Gastroesophageal sphincter (tissue), 4 donors: ENCODE results near the gene NSG2. TPM values are rescaled to one million over a fixed set of nuclear protein-coding genes. Genes with fewer than 3 reads are reported as not detected.

Source experiments
- ATAC-seq: fragments of 150-250 bp; one replicate; pipeline ENCODE4 v1.9.1; 2016; ENCODE audit warnings: mild to moderate bottlenecking, moderate library complexity
- H3K27ac ChIP-seq, 4 donors: fragments of 200-600 bp; sonication (generic) in 3 of 4; 1 replicate in 3 of 4; 2 replicates in 1 of 4; pipeline ENCODE4 v1.5.1; 2016 to 2019
- H3K27me3 ChIP-seq: fragments of 200-600 bp; sonication (generic); one replicate; pipeline ENCODE4 v1.5.1; 2019
- H3K36me3 ChIP-seq, 2 donors: fragments of 200-600 bp; sonication (generic); one replicate each; pipeline ENCODE4 v1.5.1; 2019; ENCODE audit warnings: control low read depth in 1 of 2
- H3K4me1 ChIP-seq, 3 donors: fragments of 200-600 bp; sonication (generic); 1 replicate in 2 of 3; 2 replicates in 1 of 3; pipeline ENCODE4 v1.5.1; 2016 to 2019; ENCODE audit warnings: control low read depth in 2 of 3
- H3K4me3 ChIP-seq, 2 donors: fragments of 200-600 bp; sonication (generic); one replicate each; pipeline ENCODE4 v1.5.1; 2019; ENCODE audit warnings: mild to moderate bottlenecking in 1 of 2, moderate library complexity in 1 of 2
- H3K9me3 ChIP-seq, 3 donors: fragments of 200-600 bp; sonication (generic); one replicate each; pipeline ENCODE4 v1.5.1; 2017 to 2019; ENCODE audit warnings: control low read depth in 2 of 3
- CTCF ChIP-seq, 4 experiments: fragments of 200-600 bp in 2 of 4; fragments of 450-650 bp in 2 of 4; sonication (generic) in 1 of 4; IDR thresholded peaks; one replicate each; pipeline ENCODE4 v1.5.1; 2017 to 2019; ENCODE audit warnings: antibody characterized with exemption in 4 of 4, mild to moderate bottlenecking in 2 of 4, moderate library complexity in 2 of 4
- EP300 ChIP-seq: sonication (generic); formaldehyde crosslinking; IDR thresholded peaks from one replicate; pipeline ENCODE4 v1.6.1; 2017; ENCODE audit warnings: antibody characterized with exemption, mild to moderate bottlenecking
- POLR2A ChIP-seq, 2 donors: fragments of 450-650 bp; IDR thresholded peaks; one replicate each; pipeline ENCODE4 v1.6.1; 2017; ENCODE audit warnings: antibody characterized with exemption in 2 of 2, mild to moderate bottlenecking in 2 of 2, moderate library complexity in 1 of 2
- POLR2AphosphoS5 ChIP-seq: sonication (generic); formaldehyde crosslinking; IDR thresholded peaks from one replicate; pipeline ENCODE4 v1.6.1; 2017; ENCODE audit warnings: antibody characterized with exemption
- WGBS, 2 donors: methylation state at CpG; one replicate each; pipeline ENCODE4 v1.1.5; 2018; ENCODE audit warnings: low coverage in 1 of 2; 5-methylcytosine and 5-hydroxymethylcytosine counted together
- total RNA-seq, 4 donors: library from RNA; depleted of rRNA; stranded (reverse); fragments of >200 nt; gene quantifications; one replicate each; pipeline ENCODE4 v1.1.0, GENCODE V29; 2016

Gene NSG2
- total RNA-seq, 4 donors from 2014 or later, result 1.9 to 4.6 (median 2.7) TPM; not detected in 1

GRCh38 chr5:174149426-174149825, 103.9 kb downstream of the NSG2 start:
- ATAC-seq, result no peak

GRCh38 chr5:174149989-174150388, 104.5 kb downstream of the NSG2 start:
- Histone ChIP-seq H3K36me3 (no peaks in the 10 kb centered on the region), H3K9me3 (peaks cover 0 to 17% (median 0%) of the 10 kb centered on the region in 3 donors), H3K27ac (no peak overlapping the region), H3K27me3 (peaks cover 19% of the 10 kb centered on the region), H3K4me3 (no peak overlapping the region), H3K4me1 (no peaks in the 10 kb centered on the region)
- no peak for TF ChIP-seq POLR2A (IDR thresholded peaks at IDR 0.05)
- no peak for TF ChIP-seq EP300
- TF ChIP-seq CTCF (IDR thresholded peaks at IDR 0.05), result no peak
- no peak for TF ChIP-seq POLR2AphosphoS5
- ATAC-seq, result no peak
- WGBS, 2 donors, result 46 to 79% methylated on average over 3 to 6 of the region's 6 CpGs

More at GRCh38 chr5:174149426-174149825, 103.9 kb downstream of the NSG2 start:
- Histone ChIP-seq H3K9me3 (peaks cover 0 to 12% (median 0%) of the 10 kb centered on the region in 3 donors), H3K4me1 (no peaks in the 10 kb centered on the region), H3K4me3 (no peak overlapping the region), H3K27ac (no peak overlapping the region), H3K27me3 (peaks cover 19% of the 10 kb centered on the region), H3K36me3 (no peaks in the 10 kb centered on the region)
- WGBS, 2 donors, result 38 to 63% methylated on average over 2 to 3 of the region's 3 CpGs
- no peak for TF ChIP-seq POLR2AphosphoS5
- TF ChIP-seq EP300, result no peak
- TF ChIP-seq POLR2A (IDR thresholded peaks at IDR 0.05), result no peak
- TF ChIP-seq CTCF (IDR thresholded peaks at IDR 0.05), result no peak

DNA sequence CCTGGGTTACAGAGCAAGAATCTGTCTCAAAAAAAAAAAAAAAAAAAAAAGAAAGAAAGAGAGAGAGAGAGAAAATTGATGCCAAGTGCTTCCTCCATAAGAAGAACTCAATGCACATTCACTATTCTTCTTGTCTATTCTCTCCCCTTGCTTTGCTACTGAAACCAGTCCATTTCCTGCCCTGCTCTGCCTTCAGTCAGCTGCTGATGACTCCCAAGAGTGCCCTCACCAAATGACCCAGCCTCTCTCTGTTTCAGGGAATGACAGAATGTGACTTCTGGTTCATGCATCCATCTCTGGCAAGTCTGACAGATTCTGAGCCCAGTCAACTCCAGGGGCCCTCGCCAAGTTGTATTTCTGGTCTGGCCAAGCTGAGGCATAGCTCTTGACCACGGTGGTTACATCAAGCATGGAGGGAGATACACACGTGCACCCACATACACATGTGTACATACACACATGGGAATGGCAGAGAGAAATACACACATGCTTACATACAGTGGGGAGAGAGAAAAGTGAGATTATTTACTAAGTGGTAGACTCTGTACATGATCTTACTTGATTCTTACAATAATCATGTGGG, 106.2 kb downstream of the NSG2 start:
- H3K9me3 ChIP-seq, result peaks cover 0 to 28% (median 0%) of the 10 kb centered on the region in 3 donors
- no peak for ATAC-seq

GRCh38 chr5:174154559-174154958, 109.1 kb downstream of the NSG2 start:
- Histone ChIP-seq H3K27me3 (peaks cover 16% of the 10 kb centered on the region), H3K9me3 (peaks cover 0 to 28% (median 0%) of the 10 kb centered on the region in 3 donors), H3K27ac (no peak overlapping the region), H3K36me3 (no peaks in the 10 kb centered on the region), H3K4me3 (no peak overlapping the region), H3K4me1 (no peaks in the 10 kb centered on the region)
- 65 to 91% methylated on average over 1 of the region's 1 CpG for WGBS, 2 donors
- TF ChIP-seq CTCF (IDR thresholded peaks at IDR 0.05) (no peak), EP300 (no peak), POLR2A (IDR thresholded peaks at IDR 0.05) (no peak), POLR2AphosphoS5 (no peak)
- ATAC-seq, result no peak

More for the DNA sequence above, 106.2 kb downstream of the NSG2 start:
- Histone ChIP-seq H3K27ac (no peak overlapping the region), H3K4me3 (no peak overlapping the region), H3K4me1 (no peaks in the 10 kb centered on the region), H3K36me3 (no peaks in the 10 kb centered on the region), H3K27me3 (peaks cover 19% of the 10 kb centered on the region)
- WGBS, 2 donors, result no CpG with 5 or more reads among the region's 3 CpGs
- no peak for TF ChIP-seq EP300
- no peak for TF ChIP-seq POLR2A (IDR thresholded peaks at IDR 0.05)
- no peak for TF ChIP-seq CTCF (IDR thresholded peaks at IDR 0.05)
- no peak for TF ChIP-seq POLR2AphosphoS5

DNA sequence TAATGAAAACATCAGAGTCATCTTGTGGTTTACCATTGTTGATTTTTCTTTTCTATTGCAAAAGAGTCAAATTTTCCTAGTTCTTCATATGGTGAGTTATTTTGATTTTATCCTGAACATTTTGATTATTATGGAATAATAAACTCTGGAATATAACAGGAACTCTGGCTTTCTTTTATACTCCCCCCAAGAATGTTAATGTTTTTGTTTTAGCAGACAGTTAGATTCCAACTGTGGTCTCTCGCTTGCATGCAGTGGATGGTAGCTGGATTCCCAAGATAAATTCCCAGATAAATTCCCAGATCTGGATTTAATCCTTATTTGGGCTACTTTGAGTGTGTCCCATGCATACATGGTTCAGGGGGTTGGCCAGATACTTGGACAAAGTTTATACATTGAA, 109.8 kb downstream of the NSG2 start:
- no peak overlapping the region for H3K27ac ChIP-seq
- H3K9me3 ChIP-seq, result peaks cover 0 to 28% (median 0%) of the 10 kb centered on the region in 3 donors
- WGBS, 2 donors, result 80 to 100% methylated on average over 1 of the region's 1 CpG
- H3K4me3 ChIP-seq, result no peak overlapping the region
- H3K4me1 ChIP-seq, result no peaks in the 10 kb centered on the region
- ATAC-seq, result no peak
- no peaks in the 10 kb centered on the region for H3K36me3 ChIP-seq
- H3K27me3 ChIP-seq, result peaks cover 12% of the 10 kb centered on the region
- TF ChIP-seq POLR2A (IDR thresholded peaks at IDR 0.05) (no peak), EP300 (no peak), POLR2AphosphoS5 (no peak), CTCF (IDR thresholded peaks at IDR 0.05) (no peak)
